K562 (cell line): ENCODE results near the gene DNAJC11. TPM values are rescaled to one million over a fixed set of nuclear protein-coding genes. Genes with fewer than 3 reads are reported as not detected.
A peak's percentile ranks its signal among the peaks of the same experiment; 100 is the strongest.

Source experiments
- CREB1 ChIP-seq, 2 experiments: sonication (generic) in 1 of 2; formaldehyde crosslinking in 1 of 2; IDR thresholded peaks; 2 replicates each; pipeline versions ENCODE4 v1.6.1 to v1.8.0; 2012 to 2022; ENCODE audit warnings: inconsistent platforms in 1 of 2, mild to moderate bottlenecking in 1 of 2, missing genetic modification reagents in 1 of 2, moderate library complexity in 1 of 2
- EHMT2 ChIP-seq: fragments of 450-650 bp; IDR thresholded peaks from 2 replicates; pipeline ENCODE4 v1.6.1; 2018; ENCODE audit warnings: antibody characterized with exemption
- ELF1 ChIP-seq: fragments of 200-800 bp; sonication (Bioruptor generic); IDR thresholded peaks from 2 replicates; pipeline ENCODE4 v1.6.1; 2016; ENCODE audit warnings: missing genetic modification characterization, missing compliant biosample characterization
- GTF2B ChIP-seq: IDR thresholded peaks from 2 replicates; pipeline ENCODE4 v1.6.1; 2011; ENCODE audit not compliant: insufficient read length; ENCODE audit errors: extremely low read depth
- HIVEP1 ChIP-seq: fragments of 250-450 bp; sonication (Bioruptor Pico); IDR thresholded peaks from 2 replicates; pipeline ENCODE4 v1.4.0; 2020; ENCODE audit warnings: mild to moderate bottlenecking
- HNRNPH1 ChIP-seq: fragments of 200-400 bp; formaldehyde crosslinking; optimal IDR thresholded peaks from 2 replicates; pipeline ENCODE3; 2017; ENCODE audit warnings: low read depth, mild to moderate bottlenecking, low read length, moderate library complexity
- ILK ChIP-seq: fragments of 450-650 bp; IDR thresholded peaks from 2 replicates; pipeline ENCODE4 v1.6.1; 2016; ENCODE audit warnings: missing genetic modification characterization, low read depth, mild to moderate bottlenecking, missing compliant biosample characterization, moderate library complexity, borderline replicate concordance
- IRF9 ChIP-seq: fragments of 450-650 bp; IDR thresholded peaks from 2 replicates; pipeline ENCODE4 v1.6.1; 2016; ENCODE audit warnings: missing biosample characterization, missing genetic modification characterization
- MTF1 ChIP-seq: fragments of 250-450 bp; sonication (Bioruptor Pico); IDR thresholded peaks from 2 replicates; pipeline ENCODE4 v1.9.0; 2021; ENCODE audit warnings: moderate library complexity, mild to moderate bottlenecking, inconsistent platforms, borderline replicate concordance
- NBN ChIP-seq: fragments of 450-650 bp; IDR thresholded peaks from 2 replicates; pipeline ENCODE4 v1.6.1; 2016; ENCODE audit warnings: low read depth, mild to moderate bottlenecking
- PURB ChIP-seq: sonication (generic); formaldehyde crosslinking; IDR thresholded peaks from 2 replicates; pipeline ENCODE4 v1.9.0; 2021; ENCODE audit warnings: low read depth, mild to moderate bottlenecking, missing genetic modification reagents
- SIN3A ChIP-seq, 2 experiments: fragments of 150-350 bp in 1 of 2; IDR thresholded peaks; 2 replicates each; pipeline ENCODE4 v1.6.1; 2011 to 2016; ENCODE audit warnings: borderline replicate concordance in 2 of 2, low read depth in 2 of 2, low read length in 2 of 2, mild to moderate bottlenecking in 2 of 2, moderate library complexity in 2 of 2; ENCODE audit not compliant: control insufficient read depth in 1 of 2
- TRIM28 ChIP-seq: fragments of 450-650 bp; IDR thresholded peaks from 2 replicates; pipeline ENCODE4 v1.6.1; 2017
- XRCC3 ChIP-seq: fragments of 450-650 bp; IDR thresholded peaks from 2 replicates; pipeline ENCODE4 v1.6.1; 2017; ENCODE audit warnings: mild to moderate bottlenecking, moderate library complexity
- ZBED1 ChIP-seq: IDR thresholded peaks from 2 replicates; pipeline ENCODE4 v1.6.1; 2014
- ZBTB8A ChIP-seq: fragments of 450-650 bp; IDR thresholded peaks from 2 replicates; pipeline ENCODE4 v1.6.1; 2018; ENCODE audit warnings: mild to moderate bottlenecking, moderate library complexity; ENCODE audit not compliant: partially characterized antibody
- ZC3H8 ChIP-seq: fragments of 450-650 bp; IDR thresholded peaks from 2 replicates; pipeline ENCODE4 v1.6.1; 2017
- ZKSCAN3 ChIP-seq: fragments of 250-450 bp; sonication (Bioruptor Pico); IDR thresholded peaks from 2 replicates; pipeline ENCODE4 v1.4.0; 2020
- ZNF134 ChIP-seq: fragments of 250-450 bp; sonication (Bioruptor Pico); conservative IDR thresholded peaks from 2 replicates; pipeline ENCODE4 v1.4.0; 2020
- ZNF146 ChIP-seq: IDR thresholded peaks from one replicate; pipeline ENCODE4 v1.6.1; 2018; ENCODE audit warnings: missing compliant biosample characterization; ENCODE audit not compliant: unreplicated experiment
- ZNF282 ChIP-seq: sonication (generic); formaldehyde crosslinking; IDR thresholded peaks from 2 replicates; pipeline ENCODE4 v1.8.1; 2023; ENCODE audit warnings: missing genetic modification reagents
- ZNF316 ChIP-seq: fragments of 450-650 bp; IDR thresholded peaks from 2 replicates; pipeline ENCODE4 v1.6.1; 2016
- ZNF444 ChIP-seq: fragments of 250-450 bp; sonication (Bioruptor Pico); IDR thresholded peaks from 2 replicates; pipeline ENCODE4 v1.4.0; 2020; ENCODE audit warnings: mild to moderate bottlenecking, moderate library complexity
- ZNF830 ChIP-seq: fragments of 250-450 bp; sonication (Bioruptor Pico); IDR thresholded peaks from 2 replicates; pipeline ENCODE4 v1.5.0; 2021; ENCODE audit warnings: mild to moderate bottlenecking
- ZSCAN32 ChIP-seq: fragments of 450-650 bp; formaldehyde crosslinking; IDR thresholded peaks from 2 replicates; pipeline ENCODE4 v1.4.0; 2020; ENCODE audit warnings: mild to moderate bottlenecking, moderate library complexity
- polyA plus RNA-seq, 8 experiments: library from polyadenylated mRNA; depleted of rRNA in 4 of 8; stranded (reverse) in 5 of 8; unstranded in 3 of 8; fragments of >200 nt; fragmentation: Nextera tagmentation in 2 of 8; fragmentation: Illumina TruSeq in 1 of 8; extraction: Ambion mirVana in 2 of 8; extraction: Trizol in 1 of 8; gene quantifications; 2 replicates each; pipeline versions ENCODE4 v1.2.1 to v1.2.3, GENCODE V29; 2011 to 2014; ENCODE audit warnings: inconsistent platforms in 1 of 8, missing spikeins in 1 of 8
- total RNA-seq, 7 experiments: library from RNA; depleted of rRNA in 6 of 7; stranded (reverse); fragments of >200 nt in 6 of 7; fragmentation: Illumina TruSeq in 2 of 7; extraction: Trizol in 2 of 7; gene quantifications; 2 replicates each; pipeline versions ENCODE4 v1.2.1 to v1.2.3, GENCODE V29; 2011 to 2021; ENCODE audit warnings: low replicate concordance in 1 of 7
- TF ChIP-seq, protein P1 (sequence below), 3 experiments: fragments of 200-800 bp in 1 of 3; sonication (Bioruptor generic) in 1 of 3; sonication (generic) in 1 of 3; formaldehyde crosslinking in 1 of 3; IDR thresholded peaks; 2 replicates each; pipeline versions ENCODE4 v1.6.1 to v1.8.0; 2016 to 2022; ENCODE audit warnings: mild to moderate bottlenecking in 2 of 3, missing compliant biosample characterization in 2 of 3, missing genetic modification characterization in 2 of 3, missing genetic modification reagents in 1 of 3
- TF ChIP-seq, protein P2 (sequence below): fragments of 450-650 bp; formaldehyde crosslinking; IDR thresholded peaks from 2 replicates; pipeline ENCODE4 v1.4.0; 2022; ENCODE audit warnings: mild to moderate bottlenecking, moderate library complexity

Gene DNAJC11
- total and polyA plus RNA-seq, 9 of the 15 experiments (the other 6 are each of a cell fraction or from before 2014, with no cell fraction given), result 14.1 to 123 (median 76.6) TPM

- no peak for TF ChIP-seq ZNF282
- TF ChIP-seq IRF9 (tag), result peak; percentile 70; the same call in 1 of the 2 replicates
- no peak for TF ChIP-seq ZNF316
- peak; percentile 30; the same call in 1 of the 2 replicates for TF ChIP-seq ZNF830
- TF ChIP-seq HIVEP1 (CRISPR knock-in tag), result no peak
- no peak for TF ChIP-seq TRIM28
- peak; percentile 42; the same call in 1 of the 2 replicates for TF ChIP-seq ZNF444 (CRISPR knock-in tag)
- TF ChIP-seq, protein P1, sequence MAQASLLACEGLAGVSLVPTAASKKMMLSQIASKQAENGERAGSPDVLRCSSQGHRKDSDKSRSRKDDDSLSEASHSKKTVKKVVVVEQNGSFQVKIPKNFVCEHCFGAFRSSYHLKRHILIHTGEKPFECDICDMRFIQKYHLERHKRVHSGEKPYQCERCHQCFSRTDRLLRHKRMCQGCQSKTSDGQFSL (CRISPR knock-in tag; IDR thresholded peaks at IDR 0.05), result no peak
- TF ChIP-seq, protein P1 (tag; IDR thresholded peaks at IDR 0.05), result peak in 1 of 2 experiments; percentile 53; a peak in 1 of 4 replicates
- no peak for TF ChIP-seq ZBTB8A
- peak; percentile 74 to 86; a peak in 2 of 4 replicates for TF ChIP-seq SIN3A (IDR thresholded peaks at IDR 0.05; ENCODE audit: borderline replicate concordance in 2 of 2, control insufficient read depth in 1 of 2, low read depth in 2 of 2, low read length in 2 of 2)
- no peak for TF ChIP-seq GTF2B
- TF ChIP-seq EHMT2, result no peak
- peak; percentile 61 for TF ChIP-seq ZNF134 (CRISPR knock-in tag)
- TF ChIP-seq ZSCAN32 (CRISPR knock-in tag), result 0 out of 2 replicates have a peak, but pooled peaks have one; percentile 12
- no peak; the same call in 1 of the 2 replicates for TF ChIP-seq NBN
- no peak for TF ChIP-seq ZNF146 (CRISPR knock-in tag)
- no peak for TF ChIP-seq HNRNPH1
- 0 out of 2 replicates have a peak, but pooled peaks have one; percentile 58 for TF ChIP-seq ILK
- peak; percentile 96 for TF ChIP-seq ELF1 (tag)
- no peak; the same call in 1 of the 2 replicates for TF ChIP-seq MTF1 (CRISPR knock-in tag)
- TF ChIP-seq PURB, result no peak
- TF ChIP-seq ZBED1, result no peak
- TF ChIP-seq ZC3H8, result no peak
- TF ChIP-seq ZKSCAN3 (CRISPR knock-in tag), result no peak
- TF ChIP-seq, protein P2, sequence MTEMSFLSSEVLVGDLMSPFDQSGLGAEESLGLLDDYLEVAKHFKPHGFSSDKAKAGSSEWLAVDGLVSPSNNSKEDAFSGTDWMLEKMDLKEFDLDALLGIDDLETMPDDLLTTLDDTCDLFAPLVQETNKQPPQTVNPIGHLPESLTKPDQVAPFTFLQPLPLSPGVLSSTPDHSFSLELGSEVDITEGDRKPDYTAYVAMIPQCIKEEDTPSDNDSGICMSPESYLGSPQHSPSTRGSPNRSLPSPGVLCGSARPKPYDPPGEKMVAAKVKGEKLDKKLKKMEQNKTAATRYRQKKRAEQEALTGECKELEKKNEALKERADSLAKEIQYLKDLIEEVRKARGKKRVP, result peak; percentile 19; the same call in 1 of the 2 replicates
- no peak for TF ChIP-seq XRCC3
- no peak for TF ChIP-seq CREB1 (IDR thresholded peaks at IDR 0.05)
- TF ChIP-seq CREB1 (CRISPR knock-in tag; IDR thresholded peaks at IDR 0.05), result no peak
Observed at GRCh38 chr1:6603915-6604558, 97.6 kb downstream of the DNAJC11 start (continued).
